A673 (cell line): ENCODE results near the gene CAPN7.

Experiments
- EZH2 ChIP-seq: fragments of 200-600 bp; sonication (generic); IDR thresholded peaks from 2 replicates; pipeline ENCODE4 v1.6.1; 2017; ENCODE audit warnings: borderline replicate concordance, low read depth, mild to moderate bottlenecking, mixed read lengths, antibody characterized with exemption, low read length; ENCODE audit not compliant: poor library complexity, severe bottlenecking
- TF ChIP-seq, protein P1 (sequence below): fragments of 300-800, 200-600 bp; sonication (generic); conservative IDR thresholded peaks from 2 replicates; pipeline ENCODE4 v1.5.1; 2017; ENCODE audit warnings: low read depth, mild to moderate bottlenecking, antibody characterized with exemption, low read length, moderate library complexity, mixed read lengths

DNA sequence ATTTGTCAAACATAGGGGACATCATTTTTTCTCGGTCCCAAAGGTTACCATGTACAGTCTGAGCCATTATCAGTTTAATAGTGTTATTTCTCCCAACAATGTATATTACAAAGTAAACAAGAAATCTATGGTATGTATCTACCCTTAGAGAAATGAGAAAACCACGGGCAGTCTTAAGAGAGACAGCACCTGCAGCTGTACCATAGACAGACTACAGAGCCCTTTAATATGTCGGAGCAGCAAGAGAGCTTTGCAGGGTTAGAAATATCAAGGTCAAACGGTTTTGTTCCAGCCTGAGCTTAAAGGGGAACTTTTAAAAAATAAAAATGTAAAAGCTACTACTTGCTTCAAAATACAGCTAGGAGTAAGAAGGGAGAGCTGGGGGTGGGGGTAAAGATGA is 73.2 kb downstream of the CAPN7 start:
- TF ChIP-seq EZH2 = no peak
- TF ChIP-seq, protein P1, sequence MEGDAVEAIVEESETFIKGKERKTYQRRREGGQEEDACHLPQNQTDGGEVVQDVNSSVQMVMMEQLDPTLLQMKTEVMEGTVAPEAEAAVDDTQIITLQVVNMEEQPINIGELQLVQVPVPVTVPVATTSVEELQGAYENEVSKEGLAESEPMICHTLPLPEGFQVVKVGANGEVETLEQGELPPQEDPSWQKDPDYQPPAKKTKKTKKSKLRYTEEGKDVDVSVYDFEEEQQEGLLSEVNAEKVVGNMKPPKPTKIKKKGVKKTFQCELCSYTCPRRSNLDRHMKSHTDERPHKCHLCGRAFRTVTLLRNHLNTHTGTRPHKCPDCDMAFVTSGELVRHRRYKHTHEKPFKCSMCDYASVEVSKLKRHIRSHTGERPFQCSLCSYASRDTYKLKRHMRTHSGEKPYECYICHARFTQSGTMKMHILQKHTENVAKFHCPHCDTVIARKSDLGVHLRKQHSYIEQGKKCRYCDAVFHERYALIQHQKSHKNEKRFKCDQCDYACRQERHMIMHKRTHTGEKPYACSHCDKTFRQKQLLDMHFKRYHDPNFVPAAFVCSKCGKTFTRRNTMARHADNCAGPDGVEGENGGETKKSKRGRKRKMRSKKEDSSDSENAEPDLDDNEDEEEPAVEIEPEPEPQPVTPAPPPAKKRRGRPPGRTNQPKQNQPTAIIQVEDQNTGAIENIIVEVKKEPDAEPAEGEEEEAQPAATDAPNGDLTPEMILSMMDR = no peak
